ENCODE data around the gene ANXA2. TPM values are rescaled to one million over a fixed set of nuclear protein-coding genes. Genes with fewer than 3 reads are reported as not detected.

The ANXA2 gene
- total RNA-seq, 1 donor from 2014 or later: 925 TPM

- H3K27ac Mint-ChIP-seq (ENCODE audit: unreplicated experiment): peak overlapping the region; percentile 85
- H3K36me3 Mint-ChIP-seq (ENCODE audit: unreplicated experiment): peaks cover 15% of the 10 kb centered on the region
- H3K4me1 Mint-ChIP-seq (ENCODE audit: low read depth, unreplicated experiment): peaks cover 55% of the 10 kb centered on the region
- peaks cover 5% of the 10 kb centered on the region for H3K9me3 Mint-ChIP-seq (ENCODE audit: unreplicated experiment)
- DNase-seq: no peak
- no peak for TF ChIP-seq CTCF (IDR thresholded peaks at IDR 0.05; ENCODE audit: partially characterized antibody, unreplicated experiment)
- H3K4me3 Mint-ChIP-seq (ENCODE audit: unreplicated experiment): peak overlapping the region; percentile 49
- peaks cover 4% of the 10 kb centered on the region for H3K27me3 Mint-ChIP-seq (ENCODE audit: unreplicated experiment)
Measured at GRCh38 chr15:60374628-60375081, 23.1 kb downstream of the ANXA2 start.

GRCh38 chr15:60374209-60374608 lies 23.6 kb downstream of the ANXA2 start:
- TF ChIP-seq CTCF (IDR thresholded peaks at IDR 0.05; ENCODE audit: partially characterized antibody, unreplicated experiment): no peak
- Mint-ChIP-seq H3K27me3 (ENCODE audit: unreplicated experiment) (peaks cover 5% of the 10 kb centered on the region), H3K9me3 (ENCODE audit: unreplicated experiment) (peaks cover 5% of the 10 kb centered on the region), H3K4me1 (ENCODE audit: low read depth, unreplicated experiment) (peaks cover 59% of the 10 kb centered on the region), H3K36me3 (ENCODE audit: unreplicated experiment) (peaks cover 16% of the 10 kb centered on the region), H3K27ac (ENCODE audit: unreplicated experiment) (peak overlapping the region; percentile 85), H3K4me3 (ENCODE audit: unreplicated experiment) (peak overlapping the region; percentile 66)
- DNase-seq: no peak

GRCh38 chr15:60373745-60374144 lies 24.0 kb downstream of the ANXA2 start:
- H3K4me1 Mint-ChIP-seq (ENCODE audit: low read depth, unreplicated experiment): peaks cover 60% of the 10 kb centered on the region
- no peak for TF ChIP-seq CTCF (IDR thresholded peaks at IDR 0.05; ENCODE audit: partially characterized antibody, unreplicated experiment)
- H3K27ac Mint-ChIP-seq (ENCODE audit: unreplicated experiment): peak overlapping the region; percentile 78
- DNase-seq: no peak
- peaks cover 5% of the 10 kb centered on the region for H3K27me3 Mint-ChIP-seq (ENCODE audit: unreplicated experiment)
- peaks cover 5% of the 10 kb centered on the region for H3K9me3 Mint-ChIP-seq (ENCODE audit: unreplicated experiment)
- peak overlapping the region; percentile 56 for H3K4me3 Mint-ChIP-seq (ENCODE audit: unreplicated experiment)
- peaks cover 16% of the 10 kb centered on the region for H3K36me3 Mint-ChIP-seq (ENCODE audit: unreplicated experiment)

- Mint-ChIP-seq H3K9me3 (ENCODE audit: unreplicated experiment) (peaks cover 6% of the 10 kb centered on the region), H3K36me3 (ENCODE audit: unreplicated experiment) (peaks cover 16% of the 10 kb centered on the region), H3K4me1 (ENCODE audit: low read depth, unreplicated experiment) (peaks cover 60% of the 10 kb centered on the region), H3K27me3 (ENCODE audit: unreplicated experiment) (peaks cover 5% of the 10 kb centered on the region), H3K27ac (ENCODE audit: unreplicated experiment) (peak overlapping the region; percentile 78), H3K4me3 (ENCODE audit: unreplicated experiment) (peak overlapping the region; percentile 56)
- no peak for TF ChIP-seq CTCF (IDR thresholded peaks at IDR 0.05; ENCODE audit: partially characterized antibody, unreplicated experiment)
- DNase-seq: no peak
Measured at GRCh38 chr15:60373327-60373726, 24.5 kb downstream of the ANXA2 start.

- DNase-seq: no peak
- no peak overlapping the region for H3K4me3 Mint-ChIP-seq (ENCODE audit: unreplicated experiment)
- H3K27ac Mint-ChIP-seq (ENCODE audit: unreplicated experiment): peak overlapping the region; percentile 78
- peaks cover 60% of the 10 kb centered on the region for H3K4me1 Mint-ChIP-seq (ENCODE audit: low read depth, unreplicated experiment)
- H3K9me3 Mint-ChIP-seq (ENCODE audit: unreplicated experiment): peaks cover 7% of the 10 kb centered on the region
- TF ChIP-seq CTCF (IDR thresholded peaks at IDR 0.05; ENCODE audit: partially characterized antibody, unreplicated experiment): no peak
- H3K27me3 Mint-ChIP-seq (ENCODE audit: unreplicated experiment): peaks cover 5% of the 10 kb centered on the region
- H3K36me3 Mint-ChIP-seq (ENCODE audit: unreplicated experiment): peaks cover 16% of the 10 kb centered on the region
Measured at GRCh38 chr15:60372756-60373155, 25.0 kb downstream of the ANXA2 start.
